Right atrium auricular region (tissue), 2 donors: ENCODE data around the gene MRFAP1. TPM values are rescaled to one million over a fixed set of nuclear protein-coding genes. Genes with fewer than 3 reads are reported as not detected.

Experiments used
- DNase-seq: peaks from one replicate; pipeline ENCODE4 v3.0.0-alpha.2; 2019; ENCODE audit warnings: low spot score
- H3K27ac ChIP-seq, 2 donors: fragments of 200-600 bp; sonication (generic); 1 replicate in 1 of 2; 2 replicates in 1 of 2; pipeline ENCODE4 v1.5.1; 2016 to 2019
- H3K27me3 ChIP-seq, 2 donors: fragments of 200-600 bp; sonication (generic); one replicate each; pipeline versions ENCODE4 v1.5.1 to v1.6.0; 2017 to 2019
- H3K36me3 ChIP-seq: fragments of 200-600 bp; sonication (generic); one replicate; pipeline ENCODE4 v1.5.1; 2016
- H3K4me1 ChIP-seq, 2 donors: fragments of 200-600 bp; sonication (generic); one replicate each; pipeline versions ENCODE4 v1.5.1 to v1.6.0; 2017 to 2019
- H3K4me3 ChIP-seq, 2 donors: fragments of 200-600 bp; sonication (generic); 1 replicate in 1 of 2; 2 replicates in 1 of 2; pipeline ENCODE4 v1.5.1; 2017 to 2019; ENCODE audit warnings: mild to moderate bottlenecking in 1 of 2, moderate library complexity in 1 of 2
- H3K9me3 ChIP-seq, 2 donors: fragments of 200-600 bp; sonication (generic); one replicate each; pipeline ENCODE4 v1.5.1; 2019
- total RNA-seq, 2 donors: library from RNA; depleted of rRNA; stranded (reverse); fragments of >200 nt; gene quantifications; one replicate each; pipeline ENCODE4 v1.1.0, GENCODE V29; 2016
- TF ChIP-seq, protein P1 (sequence below), 2 donors: fragments of 200-600 bp; sonication (generic); IDR thresholded peaks; one replicate each; pipeline ENCODE4 v1.5.1; 2019; ENCODE audit warnings: antibody characterized with exemption in 2 of 2

MRFAP1 gene
- total RNA-seq, 2 donors from 2014 or later, result 170 to 176 TPM

DNA sequence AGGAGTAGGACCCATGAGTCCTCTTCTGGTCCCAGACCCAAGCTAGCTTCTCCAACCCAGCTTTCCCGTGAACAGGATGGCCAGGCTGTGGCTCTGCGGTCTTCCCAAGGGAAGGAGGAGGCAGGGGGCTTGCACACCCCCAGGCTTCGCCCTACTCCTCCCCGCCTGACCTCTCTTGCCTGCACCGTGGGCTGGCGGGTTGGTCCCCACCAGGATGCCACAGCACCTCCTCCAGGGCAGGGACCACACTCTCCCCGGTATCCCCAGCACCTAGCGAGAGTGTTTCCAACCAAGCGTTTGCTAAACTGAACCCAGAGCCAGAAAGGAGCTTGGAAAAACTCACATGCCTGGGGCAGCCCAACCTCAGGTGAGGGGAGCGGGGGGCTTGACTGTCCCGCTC is 44.2 kb downstream of the MRFAP1 start:
- H3K27me3 ChIP-seq, result no peaks in the 10 kb centered on the region
- DNase-seq, result no peak
- peaks cover 0 to 12% of the 10 kb centered on the region in 2 donors for H3K4me1 ChIP-seq
- H3K9me3 ChIP-seq, result no peaks in the 10 kb centered on the region
- TF ChIP-seq, protein P1, sequence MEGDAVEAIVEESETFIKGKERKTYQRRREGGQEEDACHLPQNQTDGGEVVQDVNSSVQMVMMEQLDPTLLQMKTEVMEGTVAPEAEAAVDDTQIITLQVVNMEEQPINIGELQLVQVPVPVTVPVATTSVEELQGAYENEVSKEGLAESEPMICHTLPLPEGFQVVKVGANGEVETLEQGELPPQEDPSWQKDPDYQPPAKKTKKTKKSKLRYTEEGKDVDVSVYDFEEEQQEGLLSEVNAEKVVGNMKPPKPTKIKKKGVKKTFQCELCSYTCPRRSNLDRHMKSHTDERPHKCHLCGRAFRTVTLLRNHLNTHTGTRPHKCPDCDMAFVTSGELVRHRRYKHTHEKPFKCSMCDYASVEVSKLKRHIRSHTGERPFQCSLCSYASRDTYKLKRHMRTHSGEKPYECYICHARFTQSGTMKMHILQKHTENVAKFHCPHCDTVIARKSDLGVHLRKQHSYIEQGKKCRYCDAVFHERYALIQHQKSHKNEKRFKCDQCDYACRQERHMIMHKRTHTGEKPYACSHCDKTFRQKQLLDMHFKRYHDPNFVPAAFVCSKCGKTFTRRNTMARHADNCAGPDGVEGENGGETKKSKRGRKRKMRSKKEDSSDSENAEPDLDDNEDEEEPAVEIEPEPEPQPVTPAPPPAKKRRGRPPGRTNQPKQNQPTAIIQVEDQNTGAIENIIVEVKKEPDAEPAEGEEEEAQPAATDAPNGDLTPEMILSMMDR (IDR thresholded peaks at IDR 0.05), result no peak
- H3K4me3 ChIP-seq, result no peak overlapping the region
- no peaks in the 10 kb centered on the region for H3K36me3 ChIP-seq
- no peak overlapping the region for H3K27ac ChIP-seq

DNA sequence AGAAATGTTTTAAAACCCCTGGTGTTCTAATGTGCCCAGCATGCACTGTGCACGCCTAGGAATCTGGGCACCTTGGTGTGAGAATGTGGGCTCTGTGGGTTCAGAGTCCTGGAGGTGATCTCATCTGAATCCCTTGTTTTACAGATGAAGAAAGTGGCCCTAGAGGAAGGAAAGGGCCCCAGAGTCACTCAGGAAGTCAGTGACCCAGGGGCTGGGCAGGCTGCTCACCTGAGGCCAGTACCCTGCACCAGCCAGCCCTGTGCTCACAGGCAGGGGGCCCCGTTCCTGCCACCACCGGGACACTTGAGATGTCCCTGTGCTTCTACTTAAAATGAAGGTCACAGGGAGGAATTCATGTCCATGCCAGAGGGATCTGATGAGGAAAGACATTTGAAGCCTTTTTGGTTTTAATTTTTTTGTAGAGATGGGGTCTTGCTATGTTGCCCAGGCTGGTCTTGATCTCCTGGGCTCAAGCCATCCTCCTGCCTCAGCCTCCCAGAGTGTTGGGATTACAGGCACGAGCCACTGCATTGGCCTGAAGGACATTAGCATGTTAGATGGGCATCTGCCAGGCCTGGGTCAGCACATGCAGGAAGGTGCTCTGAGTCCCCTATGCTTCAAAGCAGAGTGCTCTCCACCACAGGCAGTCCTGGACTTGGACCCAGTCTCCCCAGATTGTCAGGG is 45.8 kb downstream of the MRFAP1 start:
- TF ChIP-seq, protein P1 (IDR thresholded peaks at IDR 0.05), result no peak
- no peak for DNase-seq
- Histone ChIP-seq H3K4me1 (peaks cover 0 to 12% of the 10 kb centered on the region in 2 donors), H3K36me3 (no peaks in the 10 kb centered on the region), H3K9me3 (no peaks in the 10 kb centered on the region), H3K4me3 (no peak overlapping the region), H3K27ac (no peak overlapping the region), H3K27me3 (no peaks in the 10 kb centered on the region)

DNA sequence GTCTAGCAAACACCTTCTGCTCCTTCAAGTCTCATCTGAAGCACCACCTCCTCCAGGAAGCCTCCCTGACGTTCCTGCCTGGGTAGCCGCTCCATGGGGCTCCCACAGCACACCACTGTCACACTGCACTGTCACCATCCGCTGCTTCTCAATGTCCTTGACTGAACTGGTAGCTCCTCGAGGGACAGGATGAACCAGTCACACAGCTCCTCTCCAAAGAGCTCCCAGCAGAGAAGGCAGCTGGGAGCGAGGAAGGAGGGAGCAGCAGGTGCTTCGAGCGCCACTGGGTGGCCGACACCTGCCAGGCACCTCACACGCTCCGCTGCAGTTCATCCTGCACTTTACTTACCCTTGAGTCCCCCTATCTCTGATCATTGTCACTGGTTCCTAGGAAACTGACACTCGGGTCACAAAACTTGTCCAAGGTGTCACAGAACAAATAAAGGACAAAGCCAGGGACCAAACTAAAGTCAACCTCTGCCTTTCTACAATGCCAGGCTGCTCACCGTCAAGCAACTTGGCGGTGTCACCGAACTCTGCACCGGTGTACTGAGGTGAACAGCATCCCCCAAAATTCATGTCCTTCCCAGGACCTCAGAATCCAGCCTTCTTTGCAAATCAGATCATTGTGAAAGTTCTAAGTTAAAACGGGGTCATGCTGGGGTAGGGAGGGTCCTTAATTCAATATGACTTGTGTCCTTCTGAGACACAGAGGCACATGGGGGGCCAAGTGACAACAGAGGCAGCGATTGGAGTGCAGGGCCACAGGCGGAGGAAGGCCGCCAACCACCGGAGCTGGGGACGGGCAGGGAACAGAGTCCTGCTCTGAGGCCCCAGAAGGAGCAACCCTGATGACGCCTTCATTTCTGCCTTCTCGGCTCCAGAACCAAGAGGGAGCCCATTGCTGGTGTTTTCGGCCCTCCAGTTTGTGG is 47.7 kb downstream of the MRFAP1 start:
- peaks cover 0 to 12% of the 10 kb centered on the region in 2 donors for H3K4me1 ChIP-seq
- no peaks in the 10 kb centered on the region for H3K9me3 ChIP-seq
- TF ChIP-seq, protein P1 (IDR thresholded peaks at IDR 0.05), result no peak
- DNase-seq, result no peak
- no peaks in the 10 kb centered on the region for H3K36me3 ChIP-seq
- no peak overlapping the region for H3K4me3 ChIP-seq
- no peak overlapping the region for H3K27ac ChIP-seq
- no peaks in the 10 kb centered on the region for H3K27me3 ChIP-seq

DNA sequence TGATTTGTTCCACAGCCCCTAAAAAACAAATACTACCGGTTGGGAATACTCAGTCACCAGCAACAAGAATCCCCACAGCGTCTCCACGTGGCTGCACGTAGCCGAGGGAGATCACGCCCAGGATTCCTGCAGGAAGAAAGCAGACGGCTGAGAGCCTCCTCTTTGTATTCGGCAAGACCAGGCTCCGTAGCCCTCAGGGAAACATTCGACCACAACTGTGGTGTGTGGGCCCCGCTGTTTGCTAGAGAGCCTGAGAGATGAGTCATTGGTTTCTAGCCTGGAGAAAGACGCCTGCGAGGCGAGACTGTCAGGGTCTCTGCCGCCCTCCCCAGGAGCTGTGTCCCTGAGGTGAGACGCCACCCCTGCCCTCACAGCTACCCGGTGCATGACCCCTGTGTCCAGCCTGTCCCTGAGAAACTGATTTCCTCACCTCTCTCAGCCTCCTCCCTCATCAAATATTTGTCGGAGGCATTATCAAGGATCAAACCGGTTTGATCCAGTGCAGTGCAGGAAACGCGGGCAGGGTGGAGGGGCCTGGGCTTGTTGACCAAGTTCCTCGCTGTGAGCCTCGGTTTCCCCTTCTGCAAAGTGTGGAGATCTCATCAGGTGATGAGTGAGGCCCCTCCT is 48.5 kb downstream of the MRFAP1 start:
- TF ChIP-seq, protein P1 (IDR thresholded peaks at IDR 0.05), result no peak
- no peak for DNase-seq
- Histone ChIP-seq H3K4me3 (no peak overlapping the region), H3K9me3 (no peaks in the 10 kb centered on the region), H3K27ac (peak overlapping the region in 1 of 2 donors; percentile 27), H3K36me3 (no peaks in the 10 kb centered on the region), H3K27me3 (no peaks in the 10 kb centered on the region), H3K4me1 (peaks cover 0 to 13% of the 10 kb centered on the region in 2 donors)

DNA sequence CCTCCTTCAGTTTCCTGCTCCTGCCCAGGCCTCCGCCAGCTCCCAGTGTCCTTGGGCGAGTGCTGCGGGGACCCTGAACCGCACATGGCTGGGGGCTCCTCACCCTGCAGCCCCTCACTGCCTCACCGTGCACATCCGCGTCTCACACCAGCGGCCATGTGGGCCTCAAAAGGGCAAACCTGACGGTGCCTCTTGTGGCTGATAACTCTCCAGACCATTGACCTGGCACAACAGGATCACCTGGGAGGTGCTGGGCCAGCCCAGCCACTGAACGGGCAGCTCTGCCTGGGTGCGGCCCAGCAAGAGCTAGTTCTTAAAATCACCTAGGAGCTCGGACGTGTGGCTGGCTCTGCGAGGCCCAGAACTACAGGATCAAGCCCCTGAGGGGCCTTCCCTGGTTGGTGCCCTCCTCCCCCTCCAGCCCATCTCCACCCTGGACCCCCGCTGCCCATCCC is 49.0 kb downstream of the MRFAP1 start:
- Histone ChIP-seq H3K4me1 (peaks cover 0 to 18% of the 10 kb centered on the region in 2 donors), H3K36me3 (no peaks in the 10 kb centered on the region), H3K27ac (no peak overlapping the region), H3K9me3 (no peaks in the 10 kb centered on the region), H3K27me3 (no peaks in the 10 kb centered on the region), H3K4me3 (no peak overlapping the region)
- TF ChIP-seq, protein P1 (IDR thresholded peaks at IDR 0.05), result no peak
- no peak for DNase-seq

Other genes starting within 250 kb of the MRFAP1 start
- gene PPP2R2C, start 168.1 kb upstream of the MRFAP1 start, total RNA-seq, result 1 to 10 TPM; 4.6 to 5.7 TPM
- gene MAN2B2, start 65.5 kb upstream of the MRFAP1 start, total RNA-seq, result 10 to 100 TPM; 23.7 to 25.5 TPM
- gene S100P, start 53.2 kb downstream of the MRFAP1 start, total RNA-seq, result under 1 TPM in 1 of 2 donors, not detected in 1; 0.35 TPM
- 10 to 100 TPM; 58.2 to 65.3 TPM for gene MRFAP1L1, start 69.2 kb downstream of the MRFAP1 start, total RNA-seq
- gene BLOC1S4, start 75.5 kb downstream of the MRFAP1 start, total RNA-seq, result 10 to 100 TPM in 1 of 2 donors, 1 to 10 TPM in 1; 8.4 to 17.4 TPM
- gene KIAA0232, start 142.0 kb downstream of the MRFAP1 start, total RNA-seq, result 10 to 100 TPM; 47.5 to 69.4 TPM